NOMO-1 treated with DMSO at 0.1 percent for 48 hours (cell line): Measurements from ENCODE around the gene PCDHGC5.

Experiments
- DNase-seq: peaks from one replicate; lab custom pipeline; 2025; ENCODE audit not compliant: unreplicated experiment; lab: John Stamatoyannopoulos, UW

PCDHGC5 gene

GRCh38 chr5:141488591-141489561 is at the start of gene PCDHGC5:
TSS of gene PCDHGC5 (plus strand) at chr5:141489081. CDS start at chr5:141489241, 160 bp downstream.
- DNase-seq: no peak

- no peak for DNase-seq
These were observed 49.3 kb upstream of the PCDHGC5 start for GRCh38 chr5:141439411-141440141.

- DNase-seq: no peak
These were observed 48.5 kb upstream of the PCDHGC5 start for GRCh38 chr5:141440341-141440740.

DNA sequence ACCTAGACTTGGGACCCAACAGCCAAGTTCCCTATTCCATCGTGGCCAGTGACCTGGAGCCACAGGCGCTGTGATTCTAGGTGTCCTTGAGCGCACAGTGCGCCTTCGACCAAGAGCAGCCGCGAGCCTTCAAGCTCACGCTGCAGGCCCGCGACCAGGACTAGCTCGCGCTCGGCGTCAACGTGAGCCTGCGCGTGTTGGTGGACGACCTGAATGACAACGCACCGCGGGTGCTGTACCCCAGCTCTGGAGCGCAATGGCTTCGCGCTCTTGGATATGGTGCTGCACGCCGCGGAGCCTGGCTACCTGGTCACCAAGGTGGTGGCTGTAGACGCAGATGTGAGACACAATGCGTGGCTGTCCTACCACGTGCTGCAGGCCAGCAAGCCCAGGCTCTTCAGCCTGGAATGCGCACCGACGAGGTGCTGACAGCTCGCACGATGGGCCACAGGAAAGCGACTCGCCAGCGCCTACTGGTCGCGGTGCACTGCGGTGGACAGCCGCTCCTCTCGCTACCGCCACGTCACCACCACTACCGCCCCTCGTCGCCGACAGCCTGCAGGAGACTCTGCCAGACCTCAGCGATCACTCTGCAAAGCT is 47.2 kb upstream of the PCDHGC5 start:
- no peak for DNase-seq

DNA sequence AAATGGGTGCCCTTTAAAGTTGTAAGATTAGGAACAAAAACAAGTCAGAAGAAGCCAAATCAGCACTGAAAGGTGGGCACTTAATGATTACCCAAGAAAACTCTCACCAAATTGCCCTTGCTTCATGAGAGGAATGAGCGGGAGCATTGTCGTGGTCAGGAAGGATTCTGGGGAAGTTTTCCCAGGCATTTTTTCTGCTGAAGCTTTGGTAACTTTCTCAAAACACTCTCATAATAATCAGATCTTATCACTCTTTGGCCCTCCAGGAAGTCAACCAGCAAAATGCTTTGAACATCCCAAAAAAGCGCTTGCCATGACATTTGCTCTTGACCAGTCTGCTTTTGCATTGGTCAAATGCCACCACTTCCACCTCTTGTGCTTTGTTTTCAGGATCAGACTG is 23.5 kb upstream of the PCDHGC5 start:
- no peak for DNase-seq

DNA sequence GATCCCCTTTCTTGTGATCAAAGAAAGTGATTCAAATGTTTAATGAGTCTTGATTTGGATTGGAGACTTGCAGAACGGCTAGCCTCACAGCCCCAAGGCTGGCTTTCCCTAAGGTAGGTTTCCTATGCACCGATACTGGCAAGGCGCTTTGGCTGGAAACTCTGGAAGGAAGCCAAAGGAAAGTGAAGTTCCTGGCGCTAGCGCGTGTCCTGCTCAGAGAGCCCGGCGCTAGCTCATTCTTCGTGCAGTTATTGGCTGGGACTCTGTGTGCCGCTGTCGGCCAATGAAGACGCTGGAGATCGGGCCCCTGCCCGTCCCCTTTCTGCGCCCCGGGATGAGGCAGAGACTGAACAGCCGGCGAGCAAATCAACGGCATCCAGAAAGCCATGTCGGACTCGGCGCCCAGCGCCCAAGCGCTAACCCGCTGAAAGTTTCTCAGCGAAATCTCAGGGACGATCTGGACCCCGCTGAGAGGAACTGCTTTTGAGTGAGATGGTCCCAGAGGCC is 13.2 kb upstream of the PCDHGC5 start, which contains the start of gene PCDHGC3:
Gene PCDHGC3, plus strand, starts transcription at position 342 of the 507 bp plus-strand sequence. Its CDS starts 151 bp downstream, at position 493.
- peak; percentile 53 for DNase-seq

DNA sequence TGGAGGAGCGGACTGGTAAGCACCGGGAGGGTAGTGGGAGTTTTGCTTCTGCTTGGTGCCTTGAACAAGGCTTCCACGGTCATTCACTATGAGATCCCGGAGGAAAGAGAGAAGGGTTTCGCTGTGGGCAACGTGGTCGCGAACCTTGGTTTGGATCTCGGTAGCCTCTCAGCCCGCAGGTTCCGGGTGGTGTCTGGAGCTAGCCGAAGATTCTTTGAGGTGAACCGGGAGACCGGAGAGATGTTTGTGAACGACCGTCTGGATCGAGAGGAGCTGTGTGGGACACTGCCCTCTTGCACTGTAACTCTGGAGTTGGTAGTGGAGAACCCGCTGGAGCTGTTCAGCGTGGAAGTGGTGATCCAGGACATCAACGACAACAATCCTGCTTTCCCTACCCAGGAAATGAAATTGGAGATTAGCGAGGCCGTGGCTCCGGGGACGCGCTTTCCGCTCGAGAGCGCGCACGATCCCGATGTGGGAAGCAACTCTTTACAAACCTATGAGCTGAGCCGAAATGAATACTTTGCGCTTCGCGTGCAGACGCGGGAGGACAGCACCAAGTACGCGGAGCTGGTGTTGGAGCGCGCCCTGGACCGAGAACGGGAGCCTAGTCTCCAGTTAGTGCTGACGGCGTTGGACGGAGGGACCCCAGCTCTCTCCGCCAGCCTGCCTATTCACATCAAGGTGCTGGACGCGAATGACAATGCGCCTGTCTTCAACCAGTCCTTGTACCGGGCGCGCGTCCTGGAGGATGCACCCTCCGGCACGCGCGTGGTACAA is 12.6 kb upstream of the PCDHGC5 start:
- peak; percentile 12 for DNase-seq

DNA sequence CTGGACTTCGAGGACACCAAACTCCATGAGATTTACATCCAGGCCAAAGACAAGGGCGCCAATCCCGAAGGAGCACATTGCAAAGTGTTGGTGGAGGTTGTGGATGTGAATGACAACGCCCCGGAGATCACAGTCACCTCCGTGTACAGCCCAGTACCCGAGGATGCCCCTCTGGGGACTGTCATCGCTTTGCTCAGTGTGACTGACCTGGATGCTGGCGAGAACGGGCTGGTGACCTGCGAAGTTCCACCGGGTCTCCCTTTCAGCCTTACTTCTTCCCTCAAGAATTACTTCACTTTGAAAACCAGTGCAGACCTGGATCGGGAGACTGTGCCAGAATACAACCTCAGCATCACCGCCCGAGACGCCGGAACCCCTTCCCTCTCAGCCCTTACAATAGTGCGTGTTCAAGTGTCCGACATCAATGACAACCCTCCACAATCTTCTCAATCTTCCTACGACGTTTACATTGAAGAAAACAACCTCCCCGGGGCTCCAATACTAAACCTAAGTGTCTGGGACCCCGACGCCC is 11.8 kb upstream of the PCDHGC5 start:
- no peak for DNase-seq

- DNase-seq: no peak
These were observed 11.1 kb upstream of the PCDHGC5 start for GRCh38 chr5:141477815-141478214.

DNA sequence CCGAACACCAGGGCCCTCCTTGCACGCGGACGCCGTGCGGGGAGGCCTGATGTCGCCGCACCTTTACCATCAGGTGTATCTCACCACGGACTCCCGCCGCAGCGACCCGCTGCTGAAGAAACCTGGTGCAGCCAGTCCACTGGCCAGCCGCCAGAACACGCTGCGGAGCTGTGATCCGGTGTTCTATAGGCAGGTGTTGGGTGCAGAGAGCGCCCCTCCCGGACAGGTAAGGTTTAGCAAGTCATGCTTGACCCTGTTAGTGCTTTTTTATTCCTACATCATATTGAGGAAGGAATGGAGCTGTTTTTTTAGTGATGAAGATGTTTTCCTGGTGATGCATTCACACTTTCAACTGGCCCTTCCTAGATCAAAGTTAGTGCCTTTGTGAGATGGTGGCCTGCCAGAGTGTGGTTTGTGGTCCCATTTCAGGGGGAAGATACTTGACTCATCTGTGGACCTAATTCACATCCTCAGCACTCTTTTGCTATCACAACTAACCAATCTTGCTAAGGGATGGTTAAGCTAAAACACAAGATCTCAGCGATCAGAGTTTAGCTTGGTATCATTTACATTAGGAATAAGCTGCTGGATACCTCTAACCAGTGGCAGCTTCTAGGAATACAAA is 10.4 kb upstream of the PCDHGC5 start:
- no peak for DNase-seq

- DNase-seq: peak; percentile 30
These were observed 9.1 kb upstream of the PCDHGC5 start for GRCh38 chr5:141479776-141480175.

GRCh38 chr5:141483902-141484301 is 5.0 kb upstream of the PCDHGC5 start:
- DNase-seq: no peak

- no peak for DNase-seq
These were observed 4.6 kb upstream of the PCDHGC5 start for GRCh38 chr5:141484310-141484640.

GRCh38 chr5:141484641-141485311 is 4.1 kb upstream of the PCDHGC5 start, which contains the start of gene PCDHGC4:
TSS of gene PCDHGC4 (plus strand) at chr5:141485030. CDS start at chr5:141485174, 144 bp downstream.
- DNase-seq: no peak

DNA sequence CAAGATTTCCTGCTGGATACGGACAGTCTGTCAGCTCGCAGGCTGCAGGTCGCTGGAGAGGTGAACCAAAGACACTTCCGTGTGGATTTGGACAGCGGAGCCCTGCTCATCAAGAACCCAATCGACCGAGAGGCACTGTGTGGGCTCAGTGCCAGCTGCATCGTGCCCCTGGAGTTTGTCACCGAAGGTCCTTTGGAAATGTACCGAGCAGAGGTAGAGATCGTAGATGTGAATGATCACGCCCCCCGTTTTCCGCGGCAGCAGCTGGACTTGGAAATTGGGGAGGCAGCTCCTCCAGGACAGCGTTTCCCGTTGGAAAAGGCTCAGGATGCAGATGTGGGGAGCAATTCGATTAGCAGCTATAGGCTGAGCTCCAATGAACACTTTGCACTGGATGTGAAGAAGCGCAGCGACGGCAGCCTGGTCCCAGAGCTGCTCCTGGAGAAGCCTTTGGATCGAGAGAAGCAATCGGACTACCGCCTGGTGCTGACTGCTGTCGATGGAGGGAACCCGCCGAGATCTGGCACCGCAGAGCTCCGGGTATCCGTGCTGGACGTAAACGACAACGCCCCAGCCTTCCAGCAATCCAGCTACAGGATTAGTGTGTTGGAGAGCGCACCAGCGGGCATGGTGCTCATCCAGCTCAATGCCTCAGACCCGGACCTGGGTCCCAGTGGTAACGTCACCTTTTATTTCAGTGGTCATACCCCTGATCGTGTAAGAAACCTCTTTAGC is 3.4 kb upstream of the PCDHGC5 start:
- no peak for DNase-seq

GRCh38 chr5:141486091-141486490 is 2.8 kb upstream of the PCDHGC5 start:
- DNase-seq: no peak

DNA sequence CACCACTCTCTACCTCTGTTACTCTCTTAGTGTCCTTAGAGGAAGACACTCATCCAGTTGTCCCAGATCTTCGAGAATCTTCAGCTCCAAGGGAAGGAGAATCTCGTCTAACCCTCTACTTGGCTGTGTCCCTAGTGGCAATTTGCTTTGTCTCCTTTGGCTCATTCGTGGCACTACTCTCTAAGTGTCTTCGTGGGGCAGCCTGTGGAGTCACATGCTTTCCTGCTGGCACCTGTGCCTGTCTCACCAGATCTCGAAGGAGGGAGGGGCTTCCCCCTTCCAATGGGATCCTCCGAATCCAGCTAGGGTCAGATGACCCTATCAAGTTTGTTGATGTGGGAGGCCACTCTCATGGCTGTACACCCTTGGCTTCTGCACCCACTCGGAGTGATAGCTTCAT is 1.8 kb upstream of the PCDHGC5 start:
- no peak for DNase-seq

- DNase-seq: no peak
These were observed 960 bp downstream of the PCDHGC5 start for GRCh38 chr5:141489841-141490240.

DNA sequence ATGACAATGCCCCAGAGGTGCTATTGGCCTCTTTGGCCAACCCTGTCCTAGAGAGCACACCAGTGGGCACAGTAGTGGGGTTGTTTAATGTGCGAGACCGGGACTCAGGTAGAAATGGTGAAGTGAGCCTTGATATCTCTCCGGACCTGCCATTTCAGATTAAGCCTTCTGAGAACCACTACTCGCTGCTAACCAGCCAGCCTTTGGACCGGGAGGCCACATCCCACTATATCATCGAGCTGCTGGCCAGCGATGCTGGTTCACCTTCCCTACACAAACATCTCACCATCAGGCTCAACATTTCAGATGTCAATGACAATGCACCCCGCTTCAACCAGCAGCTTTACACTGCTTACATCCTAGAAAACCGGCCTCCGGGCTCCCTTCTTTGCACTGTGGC is 1.4 kb downstream of the PCDHGC5 start:
- no peak for DNase-seq
